Measurements from ENCODE around the gene CADPS2. TPM values are rescaled to one million over a fixed set of nuclear protein-coding genes. Genes with fewer than 3 reads are reported as not detected.

The CADPS2 gene
- total RNA-seq, 4 donors from 2014 or later: 27.3 to 154 (median 114) TPM

DNA sequence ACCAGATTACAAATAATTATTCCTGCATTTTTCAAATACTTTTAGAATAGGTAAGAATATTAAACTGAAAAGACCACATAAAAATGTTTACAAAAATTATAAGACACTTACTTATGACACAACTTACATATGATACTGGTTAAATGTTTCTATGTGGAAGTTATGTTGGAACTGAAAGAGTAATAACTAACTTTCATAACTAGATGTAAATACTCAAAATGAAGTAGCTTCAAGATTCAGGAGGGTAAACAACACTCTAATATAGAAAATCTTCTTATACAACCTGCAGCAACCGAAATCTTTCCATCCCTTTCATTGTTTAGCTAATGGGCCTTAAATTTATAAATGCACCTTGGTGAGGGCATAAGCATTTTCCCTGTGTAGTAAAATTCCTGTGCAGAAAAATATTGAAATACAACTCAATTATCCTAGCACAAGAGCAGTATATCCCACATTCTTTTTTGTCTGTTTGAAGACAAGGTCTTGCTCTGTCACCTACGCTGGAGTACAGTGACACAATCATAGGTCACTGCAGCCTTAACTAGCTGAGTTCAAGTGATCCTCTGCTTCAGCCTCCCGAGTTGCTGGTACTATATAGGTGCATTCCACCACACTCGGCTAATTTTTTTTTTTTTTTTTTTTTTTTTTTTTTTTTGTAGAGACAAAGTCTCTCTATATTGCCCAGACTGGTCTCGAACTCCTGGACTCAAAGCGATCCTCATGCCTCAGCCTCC, 168.7 kb downstream of the CADPS2 start:
- Histone ChIP-seq H3K9me3 (no peaks in the 10 kb centered on the region), H3K4me1 (peaks cover 0 to 12% (median 2%) of the 10 kb centered on the region in 4 donors), H3K27me3 (no peaks in the 10 kb centered on the region), H3K36me3 (no peaks in the 10 kb centered on the region), H3K27ac (replicated peaks in 1 of 4) (no peak overlapping the region), H3K4me3 (no peak overlapping the region)
- intact Hi-C loops (cut with DNase I): no loop called here
- WGBS: 89% methylated on average over 6 of the region's 6 CpGs
- TF ChIP-seq POLR2A (IDR thresholded peaks at IDR 0.05; ENCODE audit: low read depth) (no peak), EP300 (IDR thresholded peaks at IDR 0.05) (no peak)
- DNase-seq (ENCODE audit: extremely low spot score): no peak

DNA sequence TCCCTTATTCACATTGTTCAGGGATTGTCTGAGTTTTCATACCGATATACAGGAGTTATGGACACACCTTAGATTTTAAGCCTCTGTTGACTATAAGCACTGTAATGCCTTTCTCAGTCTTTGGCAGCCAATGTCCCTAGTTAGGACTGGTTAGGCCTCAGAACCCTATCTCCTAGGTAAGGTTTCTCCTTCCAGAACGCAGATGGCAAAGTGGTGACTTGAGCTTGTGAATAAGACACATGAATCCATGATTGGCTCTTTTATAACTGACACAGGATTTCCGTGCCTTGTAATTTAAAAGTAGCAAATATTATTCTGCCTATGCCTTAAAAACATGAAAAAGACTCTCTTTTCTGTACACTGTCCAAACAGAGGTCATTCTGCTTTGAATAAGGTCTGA, 171.1 kb downstream of the CADPS2 start:
- intact Hi-C loops (cut with DNase I): no loop called here
- DNase-seq (ENCODE audit: extremely low spot score): no peak
- Histone ChIP-seq H3K27ac (replicated peaks in 1 of 4) (no peak overlapping the region), H3K4me3 (no peak overlapping the region), H3K27me3 (no peaks in the 10 kb centered on the region), H3K9me3 (no peaks in the 10 kb centered on the region), H3K4me1 (peaks cover 0 to 12% (median 2%) of the 10 kb centered on the region in 4 donors), H3K36me3 (no peaks in the 10 kb centered on the region)
- WGBS: 77% methylated on average over 3 of the region's 3 CpGs
- TF ChIP-seq EP300 (IDR thresholded peaks at IDR 0.05): no peak
- no peak for TF ChIP-seq POLR2A (IDR thresholded peaks at IDR 0.05; ENCODE audit: low read depth)
- TF ChIP-seq, protein P1, sequence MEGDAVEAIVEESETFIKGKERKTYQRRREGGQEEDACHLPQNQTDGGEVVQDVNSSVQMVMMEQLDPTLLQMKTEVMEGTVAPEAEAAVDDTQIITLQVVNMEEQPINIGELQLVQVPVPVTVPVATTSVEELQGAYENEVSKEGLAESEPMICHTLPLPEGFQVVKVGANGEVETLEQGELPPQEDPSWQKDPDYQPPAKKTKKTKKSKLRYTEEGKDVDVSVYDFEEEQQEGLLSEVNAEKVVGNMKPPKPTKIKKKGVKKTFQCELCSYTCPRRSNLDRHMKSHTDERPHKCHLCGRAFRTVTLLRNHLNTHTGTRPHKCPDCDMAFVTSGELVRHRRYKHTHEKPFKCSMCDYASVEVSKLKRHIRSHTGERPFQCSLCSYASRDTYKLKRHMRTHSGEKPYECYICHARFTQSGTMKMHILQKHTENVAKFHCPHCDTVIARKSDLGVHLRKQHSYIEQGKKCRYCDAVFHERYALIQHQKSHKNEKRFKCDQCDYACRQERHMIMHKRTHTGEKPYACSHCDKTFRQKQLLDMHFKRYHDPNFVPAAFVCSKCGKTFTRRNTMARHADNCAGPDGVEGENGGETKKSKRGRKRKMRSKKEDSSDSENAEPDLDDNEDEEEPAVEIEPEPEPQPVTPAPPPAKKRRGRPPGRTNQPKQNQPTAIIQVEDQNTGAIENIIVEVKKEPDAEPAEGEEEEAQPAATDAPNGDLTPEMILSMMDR (IDR thresholded peaks at IDR 0.05): no peak
- TF ChIP-seq POLR2AphosphoS5 (IDR thresholded peaks at IDR 0.05): no peak

DNA sequence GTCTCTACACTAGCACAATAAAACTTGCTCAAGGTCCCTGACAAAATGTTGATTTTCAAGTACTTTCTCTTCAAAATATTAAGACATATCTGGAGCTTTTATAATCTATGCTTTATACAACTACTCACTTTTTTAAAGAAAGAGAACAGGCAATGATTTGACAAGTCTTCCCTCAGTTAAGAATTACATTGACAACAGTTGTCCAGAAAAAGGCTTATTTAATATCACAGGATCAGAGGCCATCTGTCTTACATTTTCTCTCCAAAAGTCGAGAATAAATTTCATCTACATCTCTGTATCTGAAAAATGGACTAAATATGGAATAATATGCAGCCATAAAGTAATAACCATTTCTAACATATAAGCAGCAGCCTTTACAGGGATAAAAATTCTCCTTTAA, 175.3 kb downstream of the CADPS2 start:
- DNase-seq (ENCODE audit: extremely low spot score): no peak
- TF ChIP-seq POLR2AphosphoS5 (IDR thresholded peaks at IDR 0.05) (no peak), POLR2A (IDR thresholded peaks at IDR 0.05; ENCODE audit: low read depth) (no peak), EP300 (IDR thresholded peaks at IDR 0.05) (no peak)
- TF ChIP-seq, protein P1 (IDR thresholded peaks at IDR 0.05): no peak
- intact Hi-C loops (cut with DNase I): no loop called here
- peaks cover 0 to 12% (median 0%) of the 10 kb centered on the region in 4 donors for H3K4me1 ChIP-seq
- no peak overlapping the region for H3K27ac ChIP-seq (replicated peaks in 1 of 4)
- 71% methylated on average over 1 of the region's 1 CpG for WGBS
- H3K36me3 ChIP-seq: no peaks in the 10 kb centered on the region
- no peaks in the 10 kb centered on the region for H3K27me3 ChIP-seq
- H3K9me3 ChIP-seq: no peaks in the 10 kb centered on the region
- no peak overlapping the region for H3K4me3 ChIP-seq

DNA sequence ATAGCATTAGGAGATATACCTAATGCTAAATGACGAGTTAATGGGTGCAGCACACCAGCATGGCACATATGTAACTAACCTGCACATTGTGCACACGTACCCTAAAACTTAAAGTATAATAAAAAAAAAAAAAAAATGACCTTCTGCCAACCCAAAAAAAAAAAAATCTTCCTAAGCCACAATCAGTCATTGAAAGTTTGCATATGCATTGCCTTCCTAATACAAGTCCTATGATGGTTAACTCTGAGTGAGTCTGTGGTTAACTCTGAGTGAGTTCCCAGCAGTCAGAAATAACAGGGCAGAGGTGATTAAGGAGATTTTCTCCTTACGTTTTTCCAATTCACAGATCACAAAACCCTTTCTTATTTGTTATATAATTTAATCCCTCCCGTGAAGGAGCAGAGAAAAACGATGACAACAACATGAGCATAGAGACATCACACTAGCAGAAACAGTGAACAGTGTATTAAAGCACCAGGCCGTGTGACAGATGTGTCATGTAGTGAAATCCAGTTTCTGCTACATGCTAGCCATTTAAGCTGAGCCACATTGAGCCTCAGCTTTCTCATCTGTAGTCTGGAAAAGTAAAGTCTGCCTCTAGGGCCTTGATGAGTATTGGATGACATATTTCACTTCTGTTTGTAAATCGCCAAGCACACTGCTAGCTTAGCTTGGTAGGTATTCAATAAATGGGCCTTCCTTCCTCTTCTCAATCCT, 176.2 kb downstream of the CADPS2 start:
- no peaks in the 10 kb centered on the region for H3K36me3 ChIP-seq
- TF ChIP-seq, protein P1 (IDR thresholded peaks at IDR 0.05): no peak
- no peak for TF ChIP-seq EP300 (IDR thresholded peaks at IDR 0.05)
- peaks cover 0 to 12% (median 0%) of the 10 kb centered on the region in 4 donors for H3K4me1 ChIP-seq
- H3K27me3 ChIP-seq: no peaks in the 10 kb centered on the region
- DNase-seq (ENCODE audit: extremely low spot score): no peak
- 81% methylated on average over 7 of the region's 7 CpGs for WGBS
- no peaks in the 10 kb centered on the region for H3K9me3 ChIP-seq
- H3K4me3 ChIP-seq: no peak overlapping the region
- intact Hi-C loops (cut with DNase I): no loop called here
- no peak overlapping the region for H3K27ac ChIP-seq (replicated peaks in 1 of 4)

DNA sequence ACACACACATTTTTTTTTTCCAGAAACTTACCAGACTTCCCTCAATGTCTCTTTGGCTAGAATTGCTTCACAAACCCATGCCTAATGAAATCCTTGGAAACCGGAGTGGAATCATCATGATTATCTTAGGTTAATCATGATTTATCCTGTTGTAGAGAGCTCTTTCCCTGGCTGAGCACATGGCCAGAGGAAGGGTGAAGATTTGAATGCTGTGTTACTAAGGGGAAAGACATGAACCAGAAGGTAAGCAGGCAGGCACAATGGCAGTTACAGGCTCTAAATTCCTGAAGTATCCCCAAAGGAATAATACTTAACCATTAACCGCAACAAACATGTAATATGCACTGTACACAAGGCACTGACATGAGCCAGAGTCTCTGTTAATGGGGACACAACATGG, 179.4 kb downstream of the CADPS2 start:
- TF ChIP-seq, protein P1 (IDR thresholded peaks at IDR 0.05): no peak
- TF ChIP-seq POLR2A (IDR thresholded peaks at IDR 0.05; ENCODE audit: low read depth): no peak
- no peak for TF ChIP-seq EP300 (IDR thresholded peaks at IDR 0.05)
- no peak for TF ChIP-seq POLR2AphosphoS5 (IDR thresholded peaks at IDR 0.05)
- no peaks in the 10 kb centered on the region for H3K27me3 ChIP-seq
- no peak overlapping the region for H3K4me3 ChIP-seq
- no peak for DNase-seq (ENCODE audit: extremely low spot score)
- H3K36me3 ChIP-seq: peaks cover 0 to 3% (median 0%) of the 10 kb centered on the region in 4 donors
- intact Hi-C loops (cut with DNase I): no loop called here
- WGBS: 88% methylated on average over 2 of the region's 2 CpGs
- H3K27ac ChIP-seq (replicated peaks in 1 of 4): no peak overlapping the region
- no peaks in the 10 kb centered on the region for H3K9me3 ChIP-seq
- peaks cover 0 to 8% (median 4%) of the 10 kb centered on the region in 4 donors for H3K4me1 ChIP-seq
